Measurements from ENCODE around the gene RAD51.

Gene RAD51

DNA sequence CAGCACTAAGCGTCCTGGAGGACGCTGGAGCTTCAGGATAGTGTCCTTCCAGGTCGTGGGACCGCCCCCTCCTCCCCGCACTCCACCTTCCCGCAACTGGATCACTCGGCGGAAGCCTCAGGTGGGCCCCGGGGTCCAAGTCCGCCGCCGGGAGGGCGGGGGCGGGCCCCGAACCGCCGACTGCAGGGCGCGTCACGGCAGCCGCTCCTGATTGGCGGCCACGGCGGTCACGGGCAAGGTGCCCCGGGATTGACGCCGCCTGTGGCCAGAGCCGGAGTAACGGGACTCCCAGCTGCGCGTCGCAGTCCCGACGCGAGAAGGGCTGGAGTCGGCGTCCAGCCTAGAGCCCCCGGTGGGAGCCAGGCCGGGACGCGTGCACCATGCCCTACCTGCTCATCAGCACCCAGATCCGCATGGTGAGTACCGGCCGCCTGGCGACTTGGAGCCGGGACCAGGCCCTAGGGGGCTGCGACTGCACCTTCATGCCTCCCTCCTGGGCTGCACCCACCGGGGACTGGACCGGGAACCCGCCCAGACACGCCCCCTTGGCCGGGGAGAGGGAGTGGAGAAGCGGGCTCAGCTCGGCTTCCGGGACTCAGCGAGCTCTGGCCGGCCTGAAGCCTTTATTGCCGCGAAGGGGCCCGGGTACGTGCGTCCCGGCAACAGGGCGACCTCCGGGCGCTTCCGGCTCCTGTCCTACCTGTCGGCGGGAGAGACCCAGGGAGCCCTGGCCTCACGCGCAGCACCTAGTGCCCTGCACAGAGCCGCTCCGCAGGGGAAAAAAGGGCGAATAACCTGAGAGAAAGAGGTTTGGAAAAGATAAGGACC is 69.0 kb downstream of the RAD51 start, which contains the start of gene GCHFR:
Gene GCHFR (plus strand): TSS at position 268 of the 828 bp plus-strand sequence. CDS start 113 bp downstream, at position 381.
- no peak for DNase-seq

DNA sequence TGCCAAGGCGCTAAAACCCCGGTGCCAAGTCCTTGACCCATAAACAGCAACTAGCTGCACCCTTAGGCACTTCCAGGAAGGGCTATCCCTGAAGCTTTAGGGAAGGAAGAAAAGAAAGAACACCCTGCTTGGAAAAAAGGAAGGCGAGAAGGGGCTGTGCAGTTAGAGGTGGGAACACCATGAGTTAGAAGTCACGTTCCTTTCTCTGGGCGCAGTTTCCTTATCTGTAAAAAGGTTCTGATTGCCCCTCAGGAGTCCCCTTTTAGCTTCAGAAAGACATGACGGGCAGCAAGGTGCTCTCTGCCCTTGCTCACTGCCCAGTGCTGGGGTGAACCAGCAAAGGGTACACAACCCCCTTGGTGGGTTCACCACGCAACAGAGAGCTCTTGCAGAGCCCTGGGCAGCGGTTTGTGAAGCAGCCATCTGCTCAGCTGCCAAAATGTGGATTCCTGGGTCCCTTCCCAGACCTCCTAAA is 69.7 kb downstream of the RAD51 start:
- DNase-seq, result no peak

DNA sequence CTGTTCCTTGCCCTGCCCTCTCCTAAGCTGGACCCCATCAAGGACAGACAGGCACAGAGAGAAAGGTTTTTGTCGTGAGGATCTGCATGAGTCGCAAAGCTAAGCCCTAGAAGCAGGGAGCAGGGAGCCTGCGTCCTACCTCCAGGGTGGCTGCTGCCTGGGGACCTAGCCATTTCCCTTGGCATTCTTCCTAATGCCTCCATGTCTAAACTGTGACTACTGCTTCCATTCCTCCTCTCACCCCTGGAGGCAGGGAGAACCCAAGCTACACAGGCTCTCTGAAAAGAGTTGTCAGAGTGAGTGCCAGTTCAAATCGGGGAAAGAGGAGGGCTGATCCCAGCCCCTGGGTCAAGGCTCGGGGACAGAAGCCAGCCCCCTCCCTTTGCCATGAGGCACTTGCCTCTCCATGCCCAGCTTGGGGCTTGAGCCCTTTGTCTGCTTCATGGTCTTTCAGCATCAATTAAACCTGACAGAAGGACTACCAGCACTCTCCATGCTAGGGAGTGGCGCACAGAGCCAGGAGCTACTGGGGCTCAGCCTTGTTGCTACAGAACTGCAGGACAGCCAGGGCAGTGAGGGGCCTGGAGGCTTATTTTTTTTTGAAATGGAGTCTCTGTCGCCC is 71.3 kb downstream of the RAD51 start:
- DNase-seq, result no peak

DNA sequence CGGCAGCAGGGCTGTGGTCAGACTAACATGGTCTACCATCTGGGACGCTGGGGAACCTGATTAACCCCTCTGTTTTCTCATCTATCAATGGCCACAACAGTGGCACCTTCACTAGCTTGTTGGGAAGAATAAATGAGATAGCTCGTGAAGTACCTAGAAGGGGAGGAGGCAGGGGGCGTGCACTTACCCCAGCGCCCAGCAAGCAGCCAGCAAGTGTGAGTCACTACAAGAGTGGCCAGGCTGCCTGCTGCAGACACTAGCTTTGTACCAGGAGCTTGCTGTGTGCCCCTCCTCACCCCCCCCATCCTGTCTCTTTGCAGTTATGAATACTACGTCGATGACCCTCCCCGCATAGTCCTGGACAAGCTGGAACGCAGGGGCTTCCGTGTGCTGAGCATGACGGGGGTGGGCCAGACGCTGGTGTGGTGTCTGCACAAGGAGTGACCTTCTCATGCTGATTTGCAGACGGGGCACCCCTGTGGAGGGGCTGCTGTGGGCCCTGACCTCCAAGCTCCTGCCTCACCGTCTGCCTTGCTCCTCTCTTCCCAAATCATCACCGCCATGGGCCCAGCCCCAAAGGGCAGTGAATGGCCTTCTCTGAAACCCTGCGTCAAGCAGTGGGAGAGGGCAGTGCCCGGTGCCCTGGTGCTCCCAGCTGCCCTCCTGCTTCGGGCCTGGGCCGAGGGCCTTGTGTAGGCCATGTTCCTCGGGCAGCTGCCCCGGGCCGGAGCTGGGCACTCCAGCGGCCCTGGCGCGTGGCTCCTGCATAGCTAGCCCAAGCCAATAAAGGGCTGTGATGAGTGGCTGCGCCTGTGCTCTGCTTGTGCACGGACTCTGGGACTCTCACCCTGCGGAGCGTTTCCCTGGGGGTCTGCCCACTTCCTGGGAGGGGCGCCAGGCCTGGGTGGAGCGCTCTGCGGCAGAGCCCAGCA is 72.2 kb downstream of the RAD51 start:
- DNase-seq, result peak in 1 of 2 experiments; percentile 17

DNA sequence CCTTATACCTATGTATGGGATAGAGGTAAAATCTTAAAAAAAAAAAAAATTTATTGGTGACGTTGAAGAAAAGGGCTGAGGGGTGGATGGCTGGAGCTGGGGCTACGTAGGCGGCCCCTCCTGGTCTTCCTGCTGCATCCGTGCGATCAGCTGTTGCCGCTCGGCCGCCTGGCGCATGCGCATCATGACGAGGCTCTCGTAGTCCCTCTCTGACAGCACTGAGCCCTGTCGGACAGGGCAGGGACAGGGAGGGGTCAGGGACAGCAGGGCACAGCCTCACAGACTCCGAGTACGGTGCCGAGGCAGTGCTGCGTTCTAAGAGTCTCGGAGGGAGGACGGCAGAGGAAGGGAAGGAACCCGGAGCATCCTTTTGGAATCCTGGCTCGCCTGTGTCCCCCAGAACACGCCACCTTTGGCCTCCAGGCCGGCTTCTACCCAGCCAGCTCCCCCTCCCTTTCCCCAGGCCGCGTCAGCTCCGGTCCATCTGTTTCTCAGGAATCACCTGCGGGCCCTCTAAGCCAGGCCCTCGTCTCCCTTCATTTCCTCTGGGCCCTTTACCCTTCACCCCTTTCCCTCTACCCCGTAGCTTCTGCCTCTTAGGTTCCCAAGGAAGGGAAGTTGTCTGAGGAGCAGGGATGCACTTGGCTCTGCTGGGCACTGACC is 73.0 kb downstream of the RAD51 start:
- no peak for DNase-seq

DNA sequence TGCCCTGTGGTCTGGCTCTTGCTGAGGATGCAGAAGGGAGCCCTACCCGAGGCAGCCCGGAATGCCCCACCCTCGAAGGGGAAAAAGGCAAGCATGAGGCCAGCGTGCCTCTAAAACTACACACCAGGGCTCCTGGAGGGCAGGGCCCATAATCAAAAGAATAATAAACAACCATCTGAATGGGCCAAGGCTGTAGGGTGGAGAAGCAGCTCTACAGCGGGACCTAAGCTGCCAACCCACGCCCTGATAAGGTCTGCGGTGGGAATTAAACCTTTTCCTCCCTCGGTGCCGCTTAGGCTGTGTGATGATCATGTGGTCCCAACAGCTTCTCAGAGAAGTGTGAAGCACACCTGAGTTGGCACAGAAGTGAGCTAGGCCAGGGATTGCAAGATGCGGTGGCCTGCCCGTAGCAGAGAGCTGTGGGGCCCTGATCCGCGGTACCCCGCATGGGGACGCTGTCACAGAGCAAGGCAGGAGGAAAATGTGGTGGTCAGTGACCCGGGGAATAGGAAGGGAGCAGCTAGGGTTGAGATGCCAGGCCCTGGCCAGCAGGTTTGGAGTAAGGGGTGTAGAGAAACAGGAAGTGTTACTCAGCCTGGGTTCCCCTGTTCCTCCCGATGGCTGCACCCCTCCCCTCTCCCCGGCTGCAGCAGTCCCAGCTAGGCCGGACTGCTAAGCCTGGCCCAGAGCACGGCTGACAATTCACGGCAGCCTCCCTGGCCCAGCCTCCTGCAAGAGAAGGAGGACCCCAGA is 73.7 kb downstream of the RAD51 start:
- no peak for DNase-seq

DNA sequence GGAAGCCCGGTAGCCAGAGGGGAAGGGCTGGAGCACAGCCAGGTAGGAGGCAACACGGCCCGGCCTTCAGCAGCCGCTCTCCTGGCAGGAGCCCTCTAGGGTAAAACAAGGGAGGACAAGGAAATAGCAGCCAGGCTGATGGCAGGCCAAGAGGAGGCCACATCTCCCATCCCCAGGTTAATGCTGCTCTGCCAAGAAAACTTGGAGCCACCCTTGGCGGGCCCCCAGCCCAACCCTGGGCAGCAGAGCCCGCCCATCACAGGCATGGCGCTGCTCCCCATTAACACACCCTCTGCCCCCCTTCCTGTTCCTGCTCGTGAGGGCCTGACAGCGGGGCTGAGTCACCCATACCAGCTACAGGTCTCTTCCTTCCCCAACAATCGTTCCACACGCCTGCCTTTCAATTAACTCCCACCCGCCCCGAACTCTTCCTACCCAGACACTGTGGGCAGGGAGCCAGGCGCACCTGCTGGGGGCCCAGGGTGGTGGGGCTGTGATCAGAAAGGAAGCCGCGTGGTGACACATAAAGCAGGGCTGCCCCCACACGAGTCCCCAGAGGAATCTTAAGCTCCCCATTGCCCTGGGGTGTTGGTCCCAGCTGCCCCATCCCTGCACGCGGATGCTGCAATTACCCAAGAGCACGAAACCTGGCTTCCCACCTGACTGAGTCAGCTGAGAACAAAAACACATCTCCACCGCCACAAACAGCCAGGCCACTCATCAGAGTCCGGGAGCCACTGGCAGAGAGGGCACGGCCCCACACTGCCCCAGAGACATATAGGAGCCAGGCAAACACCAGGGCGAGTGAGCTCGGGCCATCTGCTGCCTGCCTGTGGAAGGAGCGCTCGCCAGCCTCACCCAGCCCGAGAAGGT is 74.5 kb downstream of the RAD51 start, which contains the start of gene C15orf62:
Gene C15orf62 (plus strand): TSS at position 707 of the 873 bp plus-strand sequence. CDS start 516 bp downstream, outside the sequence.
- DNase-seq, result peak; percentile 63 to 87

DNA sequence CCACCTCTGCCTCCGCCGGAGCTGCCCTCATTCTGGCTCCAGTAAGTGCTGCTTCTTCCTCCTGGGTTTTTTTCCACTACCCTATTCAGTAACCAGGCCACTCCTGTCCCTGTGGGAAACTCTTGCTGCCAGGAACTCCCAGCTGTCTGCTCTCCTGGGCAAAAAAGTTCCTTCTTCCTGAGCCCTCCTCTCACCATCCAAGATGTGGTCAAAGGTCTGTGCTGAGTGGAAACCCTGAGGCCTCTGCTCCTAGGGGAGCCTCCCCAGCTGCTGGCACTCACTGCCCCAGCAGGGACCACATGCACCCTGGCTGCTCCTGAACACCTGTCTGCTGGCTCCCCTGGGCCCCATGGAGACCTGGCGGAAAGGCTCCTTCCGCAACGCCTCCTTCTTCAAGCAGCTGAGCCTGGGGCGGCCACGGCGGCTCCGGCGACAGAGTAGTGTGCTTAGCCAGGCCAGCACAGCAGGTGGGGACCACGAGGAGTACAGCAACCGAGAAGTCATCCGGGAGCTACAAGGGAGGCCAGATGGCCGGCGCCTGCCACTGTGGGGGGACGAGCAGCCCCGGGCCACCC is 75.3 kb downstream of the RAD51 start:
- DNase-seq, result no peak

DNA sequence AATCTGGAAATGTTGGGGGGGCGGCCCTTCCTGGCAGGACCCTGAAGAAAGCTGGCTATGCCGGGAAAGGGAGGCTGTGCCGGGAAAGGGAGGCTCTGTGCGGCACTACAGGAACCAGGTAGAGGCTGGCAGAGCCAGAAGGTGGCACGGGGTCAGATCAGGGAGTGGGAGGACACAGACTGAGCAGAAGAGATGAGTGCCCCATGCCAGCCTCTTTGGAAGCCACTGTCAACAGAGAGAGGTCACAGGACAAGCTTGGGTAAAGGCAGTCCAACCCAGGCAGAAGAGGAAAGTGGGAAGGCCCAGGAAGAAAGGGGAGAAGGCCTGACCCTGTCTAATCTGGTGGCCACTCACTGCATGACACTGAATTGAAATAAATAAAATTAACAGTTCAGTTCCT is 76.3 kb downstream of the RAD51 start:
- DNase-seq, result no peak

DNA sequence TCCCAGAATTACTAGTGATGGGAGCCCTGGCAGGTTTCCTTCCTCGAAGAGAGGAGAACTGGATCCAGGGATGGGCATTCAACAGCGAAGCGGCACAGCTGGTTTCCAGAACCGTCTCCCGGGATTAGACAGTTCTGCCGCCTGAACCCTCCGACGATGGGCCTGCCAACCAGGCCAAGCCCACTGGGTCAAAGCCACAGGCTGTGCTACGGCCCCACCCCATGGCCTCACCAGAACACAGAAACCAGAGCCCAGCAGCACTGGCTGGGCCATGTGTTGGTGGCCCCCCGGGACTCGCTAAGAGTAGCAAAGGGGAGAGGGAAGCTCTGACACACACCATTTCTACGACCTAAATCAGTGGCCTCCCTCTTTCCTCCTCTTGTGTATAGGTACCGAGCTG is 77.0 kb downstream of the RAD51 start:
- DNase-seq, result no peak

DNA sequence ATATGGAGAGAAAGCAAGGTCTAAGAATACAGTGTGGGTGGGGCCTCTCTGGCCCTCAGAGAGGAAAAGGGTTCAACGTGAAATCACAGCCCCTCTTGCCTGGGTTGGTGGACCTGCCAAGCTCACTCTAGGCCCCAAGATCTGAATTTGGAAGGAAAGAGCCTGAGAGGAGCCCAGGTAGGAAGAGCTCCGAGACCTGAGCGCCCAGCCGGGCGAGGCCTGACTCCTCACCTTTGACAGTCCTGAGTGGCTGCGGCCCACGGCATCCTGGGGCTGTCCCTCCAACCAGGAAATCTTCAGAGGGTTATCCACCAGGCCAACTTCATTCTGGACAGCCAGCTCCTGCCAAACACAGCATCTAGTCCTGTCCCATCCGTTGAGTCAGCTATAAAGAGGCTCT is 78.5 kb downstream of the RAD51 start:
- no peak for DNase-seq

DNA sequence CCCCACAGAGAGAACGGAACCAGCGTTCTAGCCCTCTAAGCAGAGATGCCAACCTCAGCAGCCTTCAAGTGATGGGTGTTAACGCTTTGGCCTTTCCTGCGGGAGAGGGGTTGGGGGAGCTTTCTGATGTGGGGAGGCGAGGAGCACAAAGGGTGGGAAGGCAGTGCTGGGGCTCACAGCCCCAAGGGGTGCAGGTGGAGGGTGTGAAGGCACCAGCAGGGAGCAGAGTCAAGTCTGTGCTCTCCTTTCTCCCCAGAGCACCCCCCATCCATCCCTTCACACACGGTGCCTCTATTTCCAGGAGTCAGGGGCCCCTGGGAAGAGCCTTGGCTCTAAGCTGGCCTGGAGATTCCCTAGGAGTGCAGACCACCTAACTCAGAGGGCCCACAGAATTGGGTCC is 78.9 kb downstream of the RAD51 start:
- no peak for DNase-seq

DNA sequence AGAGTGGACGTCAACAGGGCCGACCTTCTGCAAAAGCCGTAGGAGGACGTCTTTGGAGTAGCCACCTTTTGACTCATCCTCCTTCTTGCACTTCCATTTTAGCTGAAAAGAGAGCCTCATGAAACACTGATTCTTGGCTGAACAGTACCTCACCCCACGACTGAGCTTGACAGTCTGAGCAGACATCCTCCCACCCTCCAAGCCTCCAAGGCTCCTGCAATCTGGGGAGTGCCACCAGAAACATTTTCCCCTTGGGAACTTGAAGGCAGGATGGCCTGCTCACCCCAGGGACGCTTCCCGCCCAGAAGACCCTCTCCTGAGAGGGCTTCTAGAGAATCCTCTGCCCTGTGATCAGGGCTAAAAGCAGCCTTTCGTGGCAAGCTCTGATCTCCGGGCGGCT is 80.0 kb downstream of the RAD51 start:
- DNase-seq, result no peak

DNA sequence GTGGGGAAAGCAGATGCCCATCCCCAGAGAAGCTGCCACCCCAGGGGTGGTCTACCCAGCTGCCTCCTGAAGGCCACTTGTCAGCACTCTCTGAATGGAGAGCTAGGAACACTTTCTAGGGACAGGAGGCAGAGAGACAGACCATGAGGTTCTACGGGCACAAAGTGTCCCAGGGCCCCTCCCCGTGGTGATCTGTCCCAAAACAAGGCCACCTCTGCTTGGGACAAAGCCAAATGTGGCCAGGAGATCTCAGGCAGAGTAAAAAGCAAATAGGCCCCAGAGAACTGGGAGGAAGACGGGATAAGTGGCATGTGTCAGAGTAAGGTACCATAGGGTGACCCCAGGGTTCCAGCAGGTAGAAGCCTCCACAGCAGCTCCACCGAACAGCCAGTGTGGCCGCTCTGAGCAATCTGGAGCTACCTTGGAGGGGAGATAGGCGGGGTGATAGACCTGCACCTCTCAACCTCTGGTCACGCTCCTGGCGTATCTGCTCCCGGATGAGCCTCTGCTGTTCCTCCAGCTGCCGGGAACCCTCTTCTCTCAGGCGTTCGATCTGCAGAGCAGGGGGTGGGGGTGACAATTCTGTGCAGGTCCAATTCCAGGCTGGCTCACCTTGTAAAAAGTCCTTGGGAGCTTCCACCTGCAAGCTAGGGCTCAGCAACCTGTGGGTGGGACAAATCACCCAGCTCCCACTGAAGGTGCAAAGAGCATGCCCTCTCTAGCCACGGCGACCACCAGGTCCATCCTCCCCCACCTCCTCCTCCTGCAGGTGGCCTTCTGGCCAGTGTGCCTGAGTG is 81.0 kb downstream of the RAD51 start:
- no peak for DNase-seq

DNA sequence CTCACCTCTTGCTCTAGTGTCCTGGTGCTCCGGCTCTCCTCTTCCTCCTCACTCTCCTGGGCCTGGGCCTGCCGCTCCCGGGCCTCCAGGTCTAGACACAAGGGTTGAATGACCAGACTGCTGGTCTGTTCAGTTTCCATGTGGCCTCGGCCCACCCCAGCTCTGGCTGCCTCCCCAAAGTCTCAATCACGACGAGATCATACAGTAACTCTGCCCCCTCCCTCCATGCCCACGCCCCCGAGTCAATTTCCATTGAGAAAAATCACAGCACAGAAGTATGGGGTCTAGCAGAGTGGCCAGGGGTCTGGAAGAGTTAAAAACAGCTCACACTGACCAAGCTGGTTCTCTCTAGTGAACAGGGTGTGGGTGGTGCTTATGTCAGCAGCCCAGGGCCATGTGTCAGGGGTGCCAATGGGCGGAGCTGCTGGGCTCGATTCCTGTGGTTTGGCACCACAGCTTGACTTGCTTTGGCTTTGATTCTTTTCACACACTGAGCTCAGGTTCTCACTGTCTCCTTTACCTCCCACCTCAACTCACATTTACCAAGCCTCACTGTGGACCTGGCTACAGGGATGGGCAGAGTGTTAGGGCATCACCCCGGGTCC is 81.7 kb downstream of the RAD51 start:
- DNase-seq, result no peak

Data from NCI-H446 (cell line).